T-cell (primary cell): ENCODE results near the gene PEX11B. TPM values are rescaled to one million over a fixed set of nuclear protein-coding genes. Genes with fewer than 3 reads are reported as not detected.

Source experiments
- ATAC-seq, 4 experiments: fragments of 200-7000 bp in 3 of 4; fragments of 150-1000 bp in 1 of 4; cut with Tn5 transposase; replicated peaks in 1 of 4; 1 replicate in 3 of 4; 2 replicates in 1 of 4; pipeline ENCODE4 v1.10.0; 2021; ENCODE audit warnings: moderate library complexity in 3 of 4, mild to moderate bottlenecking in 2 of 4, moderate number of reproducible peaks in 1 of 4
- CTCF ChIA-PET, 2 donors: fragments of 300-600 bp; sonication (Branson Sonifier 250); formaldehyde crosslinking; loops; one replicate each; lab custom pipeline; 2022; ENCODE audit warnings: antibody characterized with exemption in 2 of 2; lab: Charles Lee
- POLR2A ChIA-PET, 2 donors: fragments of 300-600 bp; sonication (Branson Sonifier 250); formaldehyde crosslinking; loops; one replicate each; lab custom pipeline; 2022; ENCODE audit warnings: antibody characterized with exemption in 2 of 2; lab: Charles Lee
- DNase-seq, 35 experiments: peaks; one replicate each; pipeline versions ENCODE4 v3.0.0 to v3.0.0-alpha.2; 2013 to 2023
- H3K27ac ChIP-seq: one replicate; pipeline ENCODE4 v1.5.1; 2013; ENCODE audit warnings: low read length
- H3K27me3 ChIP-seq, 2 experiments: replicated peaks in 1 of 2; 1 replicate in 1 of 2; 2 replicates in 1 of 2; pipeline versions ENCODE4 v1.6.1 to v1.7.0; 2013; ENCODE audit warnings: low read length in 1 of 2, mixed read lengths in 1 of 2; ENCODE audit not compliant: control insufficient read depth in 2 of 2, insufficient read depth in 2 of 2; ENCODE audit errors: extremely low read depth in 1 of 2
- H3K36me3 ChIP-seq, 2 donors: 1 replicate in 1 of 2; 2 replicates in 1 of 2; pipeline versions ENCODE4 v1.6.1 to v1.7.0; 2013; ENCODE audit warnings: low read length in 1 of 2; ENCODE audit not compliant: control insufficient read depth in 2 of 2, insufficient read depth in 1 of 2; ENCODE audit errors: extremely low read depth in 1 of 2
- H3K4me1 ChIP-seq, 2 experiments: 1 replicate in 1 of 2; 2 replicates in 1 of 2; pipeline versions ENCODE4 v1.6.1 to v1.7.0; 2013; ENCODE audit warnings: low read length in 2 of 2, mixed read lengths in 1 of 2; ENCODE audit not compliant: insufficient read depth in 2 of 2, control insufficient read depth in 1 of 2; ENCODE audit errors: extremely low read depth in 1 of 2
- H3K4me3 ChIP-seq, 2 donors: 1 replicate in 1 of 2; 2 replicates in 1 of 2; pipeline versions ENCODE4 v1.5.1 to v1.7.0; 2013; ENCODE audit warnings: mild to moderate bottlenecking in 2 of 2, low read length in 1 of 2, moderate library complexity in 1 of 2; ENCODE audit not compliant: control insufficient read depth in 1 of 2; ENCODE audit errors: extremely low read depth in 1 of 2
- H3K9me3 ChIP-seq: 2 replicates; pipeline ENCODE4 v1.7.0; 2013
- H3K27ac Mint-ChIP-seq, 2 donors: one replicate each; pipeline ENCODE4 v1.8.0; 2020 to 2021; ENCODE audit warnings: mild to moderate bottlenecking in 2 of 2, mixed read lengths in 2 of 2
- H3K27me3 Mint-ChIP-seq, 2 donors: one replicate each; pipeline ENCODE4 v1.8.0; 2021 to 2022; ENCODE audit warnings: mixed read lengths in 2 of 2
- H3K36me3 Mint-ChIP-seq: one replicate; pipeline ENCODE4 v1.8.0; 2021; ENCODE audit warnings: mixed read lengths
- H3K4me1 Mint-ChIP-seq, 3 donors: one replicate each; pipeline ENCODE4 v1.8.0; 2020 to 2022; ENCODE audit warnings: mixed read lengths in 3 of 3, mild to moderate bottlenecking in 1 of 3
- H3K4me3 Mint-ChIP-seq, 3 donors: one replicate each; pipeline ENCODE4 v1.8.0; 2020 to 2022; ENCODE audit warnings: mild to moderate bottlenecking in 3 of 3, mixed read lengths in 3 of 3, moderate library complexity in 3 of 3
- H3K9me3 Mint-ChIP-seq, 3 donors: one replicate each; pipeline ENCODE4 v1.8.0; 2020 to 2022; ENCODE audit warnings: mixed read lengths in 3 of 3
- WGBS: methylation state at CpG from one replicate; pipeline ENCODE4 v1.1.5; 2013; ENCODE audit warnings: missing lambda C conversion rate; ENCODE audit not compliant: insufficient coverage; 5-methylcytosine and 5-hydroxymethylcytosine counted together
- total RNA-seq, 35 experiments: library from RNA in 6 of 35; stranded (reverse) in 6 of 35; fragments of 120-200 nt in 1 of 35; gene quantifications; one replicate each; pipeline versions ENCODE4 v1.2.1 to v1.2.4 and lab custom pipeline; 2013 to 2026

The PEX11B gene
- total RNA-seq, 5 donors from 2014 or later (not counting 1 experiment from before 2014, with no cell fraction given), result 18.8 to 36.3 (median 34.4) TPM

DNA sequence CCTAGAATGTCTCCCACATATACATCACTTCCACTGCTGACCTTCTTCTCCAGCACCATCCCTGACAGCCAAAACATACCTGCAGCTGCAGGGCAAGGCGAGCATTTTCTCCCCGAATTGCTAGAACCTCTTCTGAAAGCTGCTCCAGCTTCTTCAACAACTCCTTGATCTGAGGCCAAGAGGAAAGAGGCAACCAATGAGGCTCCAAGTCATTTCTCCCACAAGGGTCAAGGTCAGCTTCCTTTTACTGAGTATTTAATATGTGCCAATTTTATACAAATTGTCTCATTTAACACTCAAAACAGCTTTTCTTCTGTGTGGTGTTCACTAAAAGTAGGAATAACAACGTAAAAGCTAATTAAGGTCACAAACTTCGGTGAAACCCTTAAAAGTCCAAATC lies 50.3 kb downstream of the PEX11B start:
- ATAC-seq, result no peak

GRCh38 chr1:145863282-145864018 lies 55.1 kb downstream of the PEX11B start:
- no peaks in the 10 kb centered on the region for H3K36me3 ChIP-seq
- Mint-ChIP-seq H3K27me3 (peaks cover 0 to 1% of the 10 kb centered on the region in 2 donors), H3K27ac (no peak overlapping the region), H3K4me1 (peaks cover under 1 to 5% (median 3%) of the 10 kb centered on the region in 3 donors), H3K9me3 (no peaks in the 10 kb centered on the region), H3K4me3 (no peak overlapping the region), H3K36me3 (no peaks in the 10 kb centered on the region)
- no peaks in the 10 kb centered on the region for H3K27me3 ChIP-seq
- ChIA-PET CTCF (interaction anchor here in 1 of 2 donors (0.8 kb wide), 2 partner anchors 51 to 54 kb away, joined by 3 read pairs; no protein-coding TSS in a partner anchor), POLR2A (interaction anchor here in 1 of 2 donors (1.2 kb wide), 1 partner anchor 9 kb away, joined by 3 read pairs; no protein-coding TSS in a partner anchor)
- 96% methylated on average over 4 of the region's 5 CpGs for WGBS
- no peak for DNase-seq
- no peak for ATAC-seq
- no peak overlapping the region for H3K27ac ChIP-seq
- no peak overlapping the region for H3K4me3 ChIP-seq
- H3K4me1 ChIP-seq, result peaks cover 2 to 9% of the 10 kb centered on the region in 2 experiments
- no peaks in the 10 kb centered on the region for H3K9me3 ChIP-seq

More for the DNA sequence above, 50.3 kb downstream of the PEX11B start:
- ChIA-PET CTCF (interaction anchor here in 1 of 2 donors (0.6 to 1.1 kb wide), 4 partner anchors 10 to 108 kb away, joined by 3 read pairs; partner anchors contain the start of gene NUDT17), POLR2A (no interaction called here)
- Histone ChIP-seq H3K27ac (no peak overlapping the region), H3K9me3 (no peaks in the 10 kb centered on the region), H3K4me3 (no peak overlapping the region), H3K4me1 (peaks cover 0 to 14% of the 10 kb centered on the region in 2 experiments), H3K36me3 (no peaks in the 10 kb centered on the region), H3K27me3 (peaks cover 0 to 12% of the 10 kb centered on the region in 2 experiments)
- peaks cover 0 to 8% of the 10 kb centered on the region in 2 donors for H3K27me3 Mint-ChIP-seq
- H3K4me1 Mint-ChIP-seq, result peaks cover 15 to 19% (median 18%) of the 10 kb centered on the region in 3 donors
- no peak overlapping the region for H3K27ac Mint-ChIP-seq
- no peaks in the 10 kb centered on the region for H3K36me3 Mint-ChIP-seq
- WGBS, result 80% methylated on average over 1 of the region's 4 CpGs
- H3K9me3 Mint-ChIP-seq, result no peaks in the 10 kb centered on the region
- no peak for DNase-seq
- H3K4me3 Mint-ChIP-seq, result no peak overlapping the region

Other genes with a start within 250 kb of the PEX11B start
- under 1 TPM in 1 of 5 donors, not detected in 4; 0.39 TPM for gene PDZK1, start 211.3 kb downstream of the PEX11B start, total RNA-seq
- 1 to 10 TPM in 3 of 5 donors, under 1 TPM in 2; 0.53 to 9.1 (median 1.7) TPM for gene CD160, start 199.2 kb downstream of the PEX11B start, total RNA-seq
- gene RNF115, start 94.6 kb downstream of the PEX11B start, total RNA-seq, result 10 to 100 TPM; 12.0 to 17.5 (median 13.4) TPM
- gene POLR3C, start 94.5 kb downstream of the PEX11B start, total RNA-seq, result 10 to 100 TPM; 24.5 to 42.0 (median 38.2) TPM
- 1 to 10 TPM; 2.8 to 7.6 (median 6.3) TPM for gene NUDT17, start 73.1 kb downstream of the PEX11B start, total RNA-seq
- 10 to 100 TPM; 22.1 to 28.3 (median 26.8) TPM for gene PIAS3, start 59.6 kb downstream of the PEX11B start, total RNA-seq
- gene ANKRD35, start 32.9 kb downstream of the PEX11B start, total RNA-seq, result under 1 TPM in 1 of 5 donors, not detected in 4; 0.09 TPM
- 1 to 10 TPM; 1.7 to 5.1 (median 2.4) TPM for gene ITGA10, start 8.7 kb downstream of the PEX11B start, total RNA-seq
- gene RBM8A, start 8.8 kb upstream of the PEX11B start, total RNA-seq, result 100 to 1,000 TPM; 124 to 153 (median 130) TPM
- 10 to 100 TPM; 43.4 to 74.4 (median 64.2) TPM for gene LIX1L, start 39.3 kb upstream of the PEX11B start, total RNA-seq
- 1 to 10 TPM in 3 of 5 donors, under 1 TPM in 2; 0.68 to 3.5 (median 1.7) TPM for gene ANKRD34A, start 45.9 kb upstream of the PEX11B start, total RNA-seq
- 10 to 100 TPM; 30.9 to 41.7 (median 38.3) TPM for gene POLR3GL, start 46.0 kb upstream of the PEX11B start, total RNA-seq
- gene TXNIP, start 77.9 kb upstream of the PEX11B start, total RNA-seq, result 1,000 to 10,000 TPM in 1 of 5 donors, 100 to 1,000 TPM in 4; 721 to 2,117 (median 773) TPM
- gene HJV, start 103.0 kb upstream of the PEX11B start, total RNA-seq, result not detected
- 1 to 10 TPM; 1.7 to 3.6 (median 2.4) TPM for gene NBPF10, start 226.1 kb upstream of the PEX11B start, total RNA-seq